DMS 273 treated with DMSO at 0.1 percent for 48 hours (cell line): ENCODE measurements around the gene IL17B.

Experiments used
- DNase-seq: peaks from one replicate; lab custom pipeline; 2025; lab: John Stamatoyannopoulos, UW

IL17B gene

DNA sequence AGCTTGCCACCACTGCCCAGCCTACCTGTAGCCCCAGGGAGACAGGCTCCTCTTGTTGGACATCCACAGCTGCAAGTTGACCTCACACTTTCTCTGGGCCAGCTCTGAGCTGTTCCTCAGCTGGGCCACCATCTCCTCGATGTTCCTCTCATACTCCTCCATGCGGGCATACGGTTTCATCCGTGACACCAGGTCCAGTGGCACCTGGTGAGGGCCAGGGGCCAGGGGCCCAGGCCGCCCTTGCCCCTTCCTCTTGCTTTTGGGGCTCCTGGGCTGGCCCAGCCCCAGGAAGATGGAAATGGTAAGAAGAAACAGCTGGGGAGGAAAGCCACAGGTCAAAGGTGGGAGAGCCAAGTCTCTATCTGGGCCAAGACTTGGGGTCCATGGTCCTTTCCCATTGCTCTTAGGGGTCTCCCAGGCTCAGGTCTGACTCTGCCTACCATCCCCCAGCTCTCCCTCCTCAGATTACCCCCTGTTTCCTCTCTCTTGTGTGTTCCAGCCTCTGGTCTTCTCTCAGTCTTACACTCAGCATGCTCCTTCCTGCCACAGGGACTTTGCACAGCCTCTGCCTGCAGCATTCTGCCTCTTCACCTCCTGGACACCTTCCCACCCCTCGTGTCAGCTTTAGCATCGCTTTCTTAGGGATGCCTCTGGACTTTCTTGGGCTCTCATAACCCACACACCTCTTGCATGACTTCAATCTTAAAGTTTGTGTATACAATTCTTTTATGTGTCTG is 2.2 kb downstream of the IL17B start:
- DNase-seq, result no peak

DNA sequence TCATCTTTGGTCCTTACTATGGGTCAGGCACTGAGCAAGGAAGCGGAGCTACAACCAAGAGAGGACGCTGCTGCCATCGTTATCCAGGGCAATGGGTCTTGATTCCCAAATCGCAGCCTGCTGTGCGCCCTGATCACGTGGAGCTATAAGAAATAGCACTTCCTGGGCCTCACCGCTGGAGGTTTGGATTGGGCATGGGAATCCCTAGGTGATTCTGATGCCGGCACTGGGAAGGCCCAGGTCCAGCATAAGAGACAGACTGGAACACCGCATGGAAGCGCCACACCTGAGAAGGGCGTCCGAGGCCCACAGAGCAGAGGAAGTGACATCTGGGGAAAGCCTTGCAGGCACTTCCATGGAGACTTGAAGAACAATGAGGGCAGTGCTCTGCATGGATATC is 3.0 kb downstream of the IL17B start:
- DNase-seq, result no peak

DNA sequence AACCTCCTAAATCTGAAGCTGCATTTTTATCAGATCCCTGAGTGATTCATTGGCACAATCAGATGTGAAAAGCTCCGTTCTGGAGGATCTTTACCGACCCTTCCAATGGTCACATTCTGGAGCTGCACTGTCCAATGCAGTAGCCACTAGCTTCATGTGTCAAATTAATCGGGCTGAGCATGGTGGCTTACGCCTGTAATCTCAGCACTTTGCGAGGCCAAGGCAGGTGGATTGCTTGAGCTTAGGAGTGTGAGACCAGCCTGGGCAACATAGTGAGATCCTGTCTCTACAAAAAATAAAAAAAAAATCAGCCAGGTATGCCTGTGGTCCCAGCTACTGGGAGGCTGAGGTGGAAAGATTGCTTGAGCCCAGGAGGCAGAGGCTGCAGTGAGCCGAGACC is 3.7 kb downstream of the IL17B start:
- no peak for DNase-seq

DNA sequence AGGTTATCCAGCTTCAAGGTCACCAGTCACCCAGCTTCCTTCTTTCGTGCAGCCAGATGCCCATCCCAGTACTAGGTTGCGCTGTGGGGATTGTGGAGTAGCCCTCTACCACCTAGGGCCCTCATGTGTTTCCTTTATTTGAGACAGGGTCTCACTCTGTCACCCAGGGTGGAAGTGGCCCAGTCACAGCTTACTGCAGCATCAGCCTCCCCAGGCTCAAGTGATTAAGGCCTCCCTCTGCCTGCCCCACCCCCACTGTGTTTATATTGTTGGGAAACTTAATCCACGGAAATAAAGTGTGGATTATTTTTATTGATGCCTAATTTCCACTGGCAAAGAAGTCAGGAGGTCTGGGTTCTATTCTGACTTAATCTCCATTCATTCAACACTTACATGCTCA is 4.3 kb downstream of the IL17B start:
- DNase-seq, result no peak

DNA sequence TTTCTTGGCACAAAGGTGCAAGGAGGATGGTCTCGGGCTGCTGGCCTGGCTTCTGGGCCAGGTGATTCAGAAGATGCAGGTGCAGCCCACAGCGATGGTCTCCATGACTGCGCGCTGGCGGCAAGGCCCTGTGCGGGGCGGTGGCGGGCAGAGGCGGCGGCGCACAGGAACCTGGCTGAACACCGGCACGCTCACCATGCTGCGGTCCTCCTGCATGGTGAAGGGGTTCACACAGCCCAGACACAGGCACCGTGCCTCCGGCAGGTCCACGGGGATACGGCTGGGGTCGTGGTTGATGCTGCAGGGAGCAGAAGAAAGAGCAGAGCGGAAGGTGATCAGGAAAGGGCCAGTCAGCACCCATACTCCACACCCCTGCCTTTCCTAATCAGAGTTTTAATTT is 4.8 kb downstream of the IL17B start:
- DNase-seq, result no peak

DNA sequence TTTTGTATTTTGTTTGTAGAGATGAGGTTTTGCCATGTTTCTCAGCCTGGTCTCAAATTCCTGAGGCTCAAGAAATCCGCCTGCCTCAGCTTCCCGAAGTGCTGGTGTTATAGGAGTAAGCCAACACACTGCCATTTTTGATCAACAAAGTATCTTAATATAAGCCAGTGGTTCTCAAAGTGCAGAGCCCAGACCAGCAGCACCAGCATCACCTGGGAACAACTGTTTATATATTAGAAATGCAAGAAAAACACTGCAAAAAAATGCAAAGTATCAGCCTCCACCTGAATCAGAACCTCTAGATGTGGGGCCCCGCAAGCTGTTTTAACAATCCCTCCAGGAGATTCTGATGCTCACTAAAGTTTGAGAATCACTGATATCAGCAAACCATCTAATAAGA is 6.2 kb downstream of the IL17B start:
- no peak for DNase-seq

DNA sequence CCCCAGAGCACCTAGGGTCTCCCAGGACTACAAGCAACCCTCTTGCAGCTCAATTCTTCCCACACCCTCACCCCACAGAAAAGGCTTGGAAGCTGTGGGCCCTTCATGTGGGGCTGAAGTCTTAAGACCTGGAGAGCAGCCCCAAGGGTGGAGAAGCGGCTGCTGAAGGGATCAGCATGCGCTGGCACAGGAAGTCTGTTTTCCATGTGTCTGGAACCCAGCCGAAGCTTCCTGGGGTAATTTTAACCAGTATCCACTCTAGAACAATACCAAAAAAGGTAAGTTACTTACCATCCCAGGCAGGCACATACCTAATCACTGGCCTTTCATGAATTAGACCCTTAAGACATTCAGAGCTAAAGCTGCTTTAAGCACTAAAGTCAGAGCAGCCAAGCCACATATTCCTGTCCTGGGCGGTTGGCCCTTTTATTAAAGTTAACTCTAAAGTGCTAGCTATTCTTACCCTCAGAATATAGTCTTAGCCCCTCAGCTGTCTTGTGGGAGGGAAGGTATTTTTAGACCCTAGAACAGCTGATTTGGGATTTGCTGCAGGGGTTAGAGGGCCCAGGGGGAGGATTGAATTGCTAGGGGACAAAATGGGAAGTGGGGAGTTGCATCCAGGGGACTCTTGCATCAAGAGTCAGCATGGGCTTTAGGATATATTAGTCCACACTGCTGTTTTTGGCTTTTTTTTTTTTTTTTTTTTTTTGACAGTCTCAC is 6.9 kb downstream of the IL17B start:
- no peak for DNase-seq

DNA sequence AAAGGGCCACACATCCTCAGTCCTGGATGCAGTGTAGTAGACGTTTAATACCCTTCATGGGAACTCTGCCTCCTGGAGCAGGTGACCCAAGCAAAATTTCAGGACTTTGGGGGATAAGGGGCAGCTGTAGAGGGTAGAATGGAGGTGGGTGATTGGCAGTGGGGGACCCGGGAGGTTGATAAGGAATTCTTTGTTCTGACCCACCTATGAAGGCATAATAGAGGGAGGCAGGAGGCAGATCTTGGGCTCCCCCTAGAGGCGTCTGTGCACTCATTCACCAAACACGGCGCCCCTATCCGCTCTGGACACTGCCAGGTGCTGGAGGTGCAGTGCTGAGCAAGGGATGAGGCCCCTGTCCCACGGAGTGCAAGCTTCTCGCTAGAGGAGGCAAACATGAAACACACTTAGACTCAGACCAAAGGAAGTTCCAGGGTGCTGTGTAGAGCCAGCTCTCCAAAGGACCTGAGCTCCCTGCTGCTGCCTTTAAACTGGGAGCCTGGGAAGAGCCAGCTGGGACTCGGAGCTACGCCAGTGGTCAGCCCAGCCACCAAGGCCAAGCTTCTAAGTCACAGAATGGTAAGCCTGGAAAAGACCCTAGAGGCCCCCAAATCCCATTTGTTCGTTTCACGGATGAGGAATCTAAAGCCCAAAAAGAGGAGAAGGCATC is 7.7 kb downstream of the IL17B start:
- DNase-seq, result peak; percentile 8

DNA sequence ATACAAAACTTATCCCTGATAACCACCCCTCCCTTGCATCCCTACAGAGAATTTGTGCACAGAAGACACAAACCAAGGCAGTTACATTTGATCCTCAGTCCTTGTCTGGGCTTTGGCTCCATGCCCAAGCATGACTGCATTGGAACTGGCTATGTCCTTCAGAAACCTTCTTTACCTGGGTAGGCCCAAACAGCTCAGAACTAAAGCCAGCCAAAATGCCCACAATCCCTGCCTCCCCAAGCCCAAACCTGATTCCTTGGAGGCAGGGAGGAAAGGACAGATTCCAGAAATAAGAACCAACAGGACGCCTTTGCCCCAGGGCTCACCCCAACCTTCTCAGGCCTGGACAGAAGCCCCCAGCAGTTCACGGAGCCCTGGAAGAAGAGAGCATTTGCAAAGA is 8.2 kb downstream of the IL17B start:
- no peak for DNase-seq

DNA sequence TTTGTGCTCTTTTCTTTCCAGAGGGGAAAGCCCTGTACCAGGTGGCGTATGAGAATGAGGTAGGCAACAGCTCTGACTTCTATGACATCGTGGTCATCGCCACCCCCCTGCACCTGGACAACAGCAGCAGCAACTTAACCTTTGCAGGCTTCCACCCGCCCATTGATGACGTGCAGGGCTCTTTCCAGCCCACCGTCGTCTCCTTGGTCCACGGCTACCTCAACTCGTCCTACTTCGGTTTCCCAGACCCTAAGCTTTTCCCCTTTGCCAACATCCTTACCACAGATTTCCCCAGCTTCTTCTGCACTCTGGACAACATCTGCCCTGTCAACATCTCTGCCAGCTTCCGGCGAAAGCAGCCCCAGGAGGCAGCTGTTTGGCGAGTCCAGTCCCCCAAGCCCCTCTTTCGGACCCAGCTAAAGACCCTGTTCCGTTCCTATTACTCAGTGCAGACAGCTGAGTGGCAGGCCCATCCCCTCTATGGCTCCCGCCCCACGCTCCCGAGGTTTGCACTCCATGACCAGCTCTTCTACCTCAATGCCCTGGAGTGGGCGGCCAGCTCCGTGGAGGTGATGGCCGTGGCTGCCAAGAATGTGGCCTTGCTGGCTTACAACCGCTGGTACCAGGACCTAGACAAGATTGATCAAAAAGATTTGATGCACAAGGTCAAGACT is 11.0 kb downstream of the IL17B start:
- DNase-seq, result no peak

DNA sequence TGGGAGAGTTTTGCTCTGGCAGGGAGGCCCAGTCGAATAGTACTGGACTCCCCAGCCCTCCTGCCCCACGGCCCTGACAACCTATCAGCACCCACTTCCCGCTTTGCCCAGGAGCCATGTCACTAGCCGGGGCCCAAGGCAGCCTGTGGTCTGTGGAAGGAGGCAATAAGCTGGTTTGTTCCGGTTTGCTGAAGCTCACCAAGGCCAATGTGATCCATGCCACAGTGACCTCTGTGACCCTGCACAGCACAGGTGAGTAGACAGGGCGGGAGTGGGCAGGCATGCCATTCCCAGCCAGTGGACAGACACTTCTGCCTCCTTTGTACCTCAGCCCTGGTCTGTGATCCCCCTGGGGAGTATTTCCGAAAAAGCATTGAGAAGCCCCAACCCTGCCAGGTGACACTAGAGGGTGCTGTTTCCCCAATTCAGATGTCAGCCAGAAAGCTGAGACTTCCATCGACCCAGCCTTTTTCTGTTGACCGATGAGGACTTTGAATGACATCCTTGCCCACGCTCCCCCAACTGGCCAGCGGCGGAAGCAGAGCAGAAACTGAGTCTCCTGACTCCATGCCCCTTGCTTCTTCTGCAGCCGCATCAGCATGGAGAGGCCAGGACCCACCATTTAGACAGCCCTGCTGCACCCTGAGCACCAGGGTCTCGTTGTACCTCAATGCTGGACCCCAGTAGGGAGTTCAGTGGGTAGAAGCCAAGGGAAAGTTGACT is 11.7 kb downstream of the IL17B start:
- peak; percentile 57 for DNase-seq

DNA sequence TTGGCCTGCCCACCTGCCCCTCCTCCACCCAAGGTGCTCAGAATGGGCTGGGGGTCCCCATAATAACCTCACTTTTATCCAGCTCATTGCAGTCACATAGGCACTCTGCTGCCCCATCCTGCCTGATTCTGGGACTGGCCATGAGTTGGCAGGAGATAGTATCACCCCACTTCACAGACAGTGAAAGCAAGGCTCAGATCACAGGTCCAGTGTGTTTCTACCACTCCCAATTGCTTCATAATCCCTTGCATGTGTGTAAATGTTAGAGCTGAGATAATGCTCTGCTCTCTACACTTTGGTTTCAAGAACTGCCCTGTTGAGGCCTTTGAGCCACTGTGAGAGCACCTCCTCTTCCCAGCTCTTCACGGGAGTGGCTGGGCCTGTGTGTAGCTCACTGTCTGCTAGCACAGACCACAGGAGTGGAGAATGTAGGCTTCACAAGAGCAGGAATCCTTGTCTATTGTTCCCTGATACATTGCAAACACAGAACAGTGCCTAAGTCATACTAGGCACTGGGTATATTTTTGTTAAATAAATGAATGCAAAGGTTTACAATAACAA is 12.8 kb downstream of the IL17B start:
- no peak for DNase-seq

DNA sequence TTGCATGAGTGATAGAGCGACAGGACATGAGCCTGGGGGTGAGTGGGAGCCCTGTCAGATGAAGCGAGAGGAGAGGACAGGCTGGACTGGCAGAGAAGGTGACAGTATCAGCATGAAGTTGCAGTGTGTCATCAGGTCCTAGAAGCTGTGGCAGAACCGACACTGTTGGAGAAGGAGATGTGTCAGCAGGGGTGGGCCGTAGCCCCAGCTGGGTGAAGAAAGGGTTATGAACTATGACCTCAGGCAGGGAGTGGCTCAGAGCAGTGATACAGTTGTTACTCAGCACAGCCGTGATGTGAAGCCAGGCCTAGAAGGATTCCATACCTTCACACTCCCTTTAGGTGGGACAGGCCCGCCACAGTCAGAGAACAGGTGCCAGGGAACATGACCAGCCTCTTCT is 13.7 kb downstream of the IL17B start:
- no peak for DNase-seq

DNA sequence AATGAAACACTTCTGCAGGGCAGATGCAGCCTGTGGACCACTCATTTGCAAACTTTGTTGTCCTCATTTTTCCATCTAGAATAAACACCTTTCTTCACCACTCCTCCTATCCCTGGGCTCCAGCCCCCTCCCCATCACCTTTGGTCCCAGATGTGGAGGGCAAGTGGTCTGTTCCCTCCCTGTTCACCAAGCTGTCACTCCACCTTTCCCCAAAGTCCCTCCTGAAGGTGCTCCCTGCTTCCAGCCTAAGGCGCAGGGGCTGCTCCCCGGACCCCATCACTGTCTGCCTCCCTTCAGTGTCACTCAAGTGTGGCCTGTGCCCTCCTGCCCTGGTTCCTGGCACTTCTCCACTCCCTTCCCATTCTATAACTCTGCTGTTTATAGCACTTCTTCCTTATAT is 14.4 kb downstream of the IL17B start:
- DNase-seq, result no peak

DNA sequence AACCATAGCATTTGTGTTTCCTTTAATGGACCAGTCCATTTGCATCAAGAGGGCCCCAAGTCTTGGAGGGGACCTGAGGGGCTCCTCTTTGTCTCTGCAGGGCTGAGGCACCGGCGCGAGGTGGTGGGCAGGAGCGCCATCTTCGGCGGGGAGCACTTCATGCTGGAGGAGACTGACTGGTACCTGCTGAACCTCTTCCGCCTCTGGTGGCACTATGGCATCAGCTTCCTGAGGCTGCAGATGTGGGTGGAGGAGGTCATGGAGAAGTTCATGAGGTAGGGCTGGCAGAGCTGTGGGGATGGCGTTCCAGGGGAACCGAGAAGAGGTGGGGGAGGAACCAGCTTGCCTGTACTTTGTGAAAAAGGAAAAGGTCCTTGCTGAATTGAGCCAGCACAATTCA is 15.2 kb downstream of the IL17B start:
- DNase-seq, result no peak

DNA sequence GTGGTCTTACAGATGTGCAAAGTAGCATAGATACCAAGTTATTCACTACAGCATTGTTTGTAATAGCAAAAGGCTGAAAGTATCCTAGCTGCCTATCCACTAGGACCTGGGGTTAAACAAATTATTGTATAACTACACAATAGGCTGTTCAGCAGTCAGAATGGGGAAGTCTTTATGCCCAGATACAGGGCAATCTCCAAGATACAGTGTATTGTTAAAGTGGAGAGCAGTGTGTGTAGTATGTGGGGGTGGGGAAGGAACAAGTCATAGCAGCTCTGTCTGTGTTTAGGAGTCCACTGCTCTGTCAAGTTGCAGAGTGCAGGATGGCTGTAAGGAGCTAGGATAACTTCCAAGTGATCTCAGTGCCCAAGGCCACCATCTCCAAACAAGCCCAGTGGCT is 15.7 kb downstream of the IL17B start:
- DNase-seq, result no peak

DNA sequence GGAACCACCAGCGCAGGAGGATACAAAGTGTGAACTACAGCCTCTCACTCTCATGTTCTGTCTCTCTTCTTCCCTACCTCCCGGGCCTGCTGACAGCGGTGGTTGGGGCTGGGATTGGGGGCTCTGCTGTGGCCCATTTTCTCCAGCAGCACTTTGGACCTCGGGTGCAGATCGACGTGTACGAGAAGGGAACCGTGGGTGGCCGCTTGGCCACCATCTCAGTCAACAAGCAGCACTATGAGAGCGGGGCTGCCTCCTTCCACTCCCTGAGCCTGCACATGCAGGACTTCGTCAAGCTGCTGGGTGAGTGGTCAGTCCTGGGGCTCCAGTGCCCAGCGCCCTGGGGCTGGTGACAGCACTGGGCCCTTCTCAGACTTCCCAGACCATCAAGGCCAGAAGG is 16.6 kb downstream of the IL17B start:
- DNase-seq, result no peak

DNA sequence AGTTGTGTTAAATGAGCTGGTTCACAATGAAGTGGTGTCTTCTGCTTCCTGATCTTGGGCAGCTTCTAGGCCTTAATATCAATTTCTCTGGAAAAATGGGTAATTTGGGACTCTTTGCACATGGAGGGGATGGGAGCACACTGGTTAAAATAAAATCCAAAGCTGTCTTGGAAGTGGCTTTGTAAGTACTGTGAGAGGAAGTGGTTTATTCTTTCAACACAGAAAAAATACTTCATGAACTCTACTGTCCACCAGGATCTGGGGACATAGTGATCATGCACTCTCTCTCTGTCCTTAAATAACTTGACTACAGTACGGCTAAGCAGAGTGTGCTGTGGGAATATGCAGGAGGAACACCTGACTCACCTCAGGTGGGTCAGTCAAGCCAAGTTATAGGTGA is 18.8 kb downstream of the IL17B start:
- DNase-seq, result no peak

DNA sequence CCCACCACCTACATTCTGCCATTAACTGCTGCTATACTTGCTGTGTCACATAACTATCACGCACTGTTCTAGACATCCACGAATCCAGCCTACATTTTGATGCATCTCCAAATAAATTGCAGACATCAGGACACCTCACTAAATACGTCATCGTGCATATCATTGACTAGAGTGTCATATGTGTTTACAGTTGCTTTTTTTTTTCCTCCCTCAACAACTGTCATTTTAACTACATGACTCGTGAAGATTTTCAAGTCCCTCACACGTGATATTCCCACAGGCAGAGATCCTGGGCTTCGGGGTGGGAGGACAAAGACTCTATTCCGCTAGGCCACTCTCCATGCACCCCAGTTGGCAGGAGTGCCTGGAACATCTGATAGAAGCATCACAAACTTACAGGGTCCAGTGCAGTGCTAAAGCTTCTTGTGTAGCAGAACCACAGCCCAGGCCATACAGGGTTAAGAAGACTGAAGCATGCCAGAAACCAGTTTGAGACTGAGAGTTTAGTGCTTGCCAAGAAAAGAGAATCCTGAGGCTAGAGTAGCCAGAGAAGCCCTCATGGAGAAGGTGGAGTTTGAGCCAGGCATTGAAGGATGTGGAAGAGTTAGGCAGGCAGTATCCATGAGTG is 20.1 kb downstream of the IL17B start:
- no peak for DNase-seq

DNA sequence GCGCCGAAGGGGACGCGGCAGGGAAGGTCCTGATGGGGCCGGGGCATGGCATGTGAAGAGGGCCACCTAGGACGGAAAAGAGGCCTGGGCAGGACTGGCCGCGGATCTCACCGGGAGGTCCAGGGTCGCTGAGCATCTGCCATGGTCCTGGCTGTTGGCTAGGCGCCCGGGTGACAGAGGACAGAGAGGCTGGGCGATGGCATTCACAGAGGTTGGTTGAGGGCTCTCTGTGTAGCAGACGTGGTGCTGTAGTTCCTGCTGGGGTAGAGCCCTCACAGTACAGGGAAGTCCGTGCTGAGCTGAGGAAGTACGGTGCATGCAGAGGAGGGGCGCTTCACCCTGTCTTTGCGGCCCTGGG is 20.8 kb downstream of the IL17B start:
- no peak for DNase-seq
